Skeletal muscle cell (primary cell): ENCODE results near the gene GATD1.

ENCODE experiments used
- DNase-seq: peaks from one replicate; pipeline ENCODE4 v3.0.0-alpha.2; 2010; ENCODE audit warnings: low read depth
- H3K4me3 ChIP-seq: 2 replicates; pipeline ENCODE4 v1.5.1; 2011; ENCODE audit warnings: low read depth, mild to moderate bottlenecking, control low read depth, low read length, moderate library complexity

GATD1 gene

GRCh38 chr11:786235-787083 is 9.2 kb upstream of the GATD1 start:
- H3K4me3 ChIP-seq, result no peak overlapping the region

GRCh38 chr11:783581-784015 is 6.3 kb upstream of the GATD1 start:
- no peak overlapping the region for H3K4me3 ChIP-seq
- DNase-seq, result peak; percentile 84

More at GRCh38 chr11:786235-787083, 9.2 kb upstream of the GATD1 start:
- DNase-seq, result no peak

GRCh38 chr11:782264-783174 is 5.2 kb upstream of the GATD1 start:
- no peak for DNase-seq
- no peak overlapping the region for H3K4me3 ChIP-seq

DNA sequence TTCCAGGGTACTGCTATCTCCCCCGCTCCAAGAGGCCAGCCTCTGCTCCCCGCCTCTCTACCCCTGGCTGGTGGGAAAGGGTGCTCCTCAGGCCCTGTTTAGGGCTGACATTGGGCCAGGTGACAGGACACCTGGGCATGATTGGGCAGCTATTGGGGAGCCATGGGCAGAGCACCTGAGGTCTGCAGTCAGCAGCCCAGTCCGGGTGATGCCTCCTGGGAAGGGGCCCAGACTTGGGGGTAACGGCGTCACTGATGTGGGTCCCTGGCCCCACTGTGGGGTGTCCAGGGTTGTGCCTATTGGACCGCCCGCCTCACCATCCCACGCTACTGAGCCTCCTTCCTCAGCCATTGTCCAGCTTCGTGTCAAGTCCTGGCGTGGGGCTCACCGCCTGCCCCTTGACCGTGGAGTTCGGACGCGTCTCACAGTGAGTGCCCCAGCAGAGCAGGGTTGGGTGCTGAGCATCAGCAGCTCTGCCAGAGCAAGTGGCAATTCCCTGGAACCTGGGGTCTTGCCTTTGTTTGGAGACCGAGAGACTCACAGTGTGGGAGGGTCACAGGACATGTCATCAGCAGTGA is 2.8 kb upstream of the GATD1 start:
- no peak for DNase-seq

GRCh38 chr11:778976-779954 is 2.0 kb upstream of the GATD1 start:
- no peak overlapping the region for H3K4me3 ChIP-seq

More for the DNA sequence above, 2.8 kb upstream of the GATD1 start:
- no peak overlapping the region for H3K4me3 ChIP-seq

GRCh38 chr11:776561-777287 is 563 bp downstream of the GATD1 start:
- H3K4me3 ChIP-seq, result peak overlapping the region; percentile 92
- DNase-seq, result no peak

More at GRCh38 chr11:778976-779954, 2.0 kb upstream of the GATD1 start:
- no peak for DNase-seq

- H3K4me3 ChIP-seq, result peak overlapping the region; percentile 92
- no peak for DNase-seq
Observed at GRCh38 chr11:776263-776560, 1.1 kb downstream of the GATD1 start.

DNA sequence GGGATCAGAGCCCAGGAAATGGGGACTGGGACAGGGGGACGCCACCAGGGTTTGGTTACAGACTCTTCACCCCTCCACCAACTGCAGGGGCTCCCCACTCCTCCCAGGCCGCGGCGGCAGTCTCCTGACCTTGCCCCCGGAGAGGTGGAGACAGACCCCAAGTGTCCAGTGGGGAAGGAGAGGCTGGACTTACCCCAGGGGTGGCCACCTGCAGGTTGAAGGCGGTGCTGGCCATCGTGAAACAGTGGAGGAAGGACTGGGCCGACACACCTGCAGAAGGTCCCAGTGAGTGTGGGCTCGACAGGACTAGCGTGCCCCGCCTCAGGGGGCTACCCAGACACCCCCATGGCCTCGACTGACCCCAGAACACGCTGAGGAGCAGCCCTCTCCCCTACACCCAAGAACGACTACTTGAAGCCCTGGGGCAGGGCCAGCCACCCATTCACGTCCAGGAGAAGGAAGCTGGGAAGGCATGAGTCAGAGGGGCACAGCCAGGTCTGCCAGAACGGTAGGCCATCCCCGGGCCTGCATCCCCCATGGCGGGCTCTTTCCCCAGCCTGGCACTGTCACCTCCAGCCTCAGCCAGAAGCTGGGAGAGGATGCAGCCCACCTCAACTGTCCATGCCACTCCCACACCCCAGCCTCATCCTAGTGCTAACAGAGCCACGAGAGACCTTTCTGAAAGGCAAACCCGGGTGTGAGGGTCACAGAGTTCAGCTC is 2.3 kb downstream of the GATD1 start:
- no peak for DNase-seq
- H3K4me3 ChIP-seq, result no peak overlapping the region

GRCh38 chr11:773830-774229 is 3.5 kb downstream of the GATD1 start:
- no peak overlapping the region for H3K4me3 ChIP-seq
- DNase-seq, result no peak

GRCh38 chr11:773425-773824 is 3.9 kb downstream of the GATD1 start:
- H3K4me3 ChIP-seq, result no peak overlapping the region
- DNase-seq, result no peak

GRCh38 chr11:772429-773390 is 4.6 kb downstream of the GATD1 start:
- no peak overlapping the region for H3K4me3 ChIP-seq
- no peak for DNase-seq

DNA sequence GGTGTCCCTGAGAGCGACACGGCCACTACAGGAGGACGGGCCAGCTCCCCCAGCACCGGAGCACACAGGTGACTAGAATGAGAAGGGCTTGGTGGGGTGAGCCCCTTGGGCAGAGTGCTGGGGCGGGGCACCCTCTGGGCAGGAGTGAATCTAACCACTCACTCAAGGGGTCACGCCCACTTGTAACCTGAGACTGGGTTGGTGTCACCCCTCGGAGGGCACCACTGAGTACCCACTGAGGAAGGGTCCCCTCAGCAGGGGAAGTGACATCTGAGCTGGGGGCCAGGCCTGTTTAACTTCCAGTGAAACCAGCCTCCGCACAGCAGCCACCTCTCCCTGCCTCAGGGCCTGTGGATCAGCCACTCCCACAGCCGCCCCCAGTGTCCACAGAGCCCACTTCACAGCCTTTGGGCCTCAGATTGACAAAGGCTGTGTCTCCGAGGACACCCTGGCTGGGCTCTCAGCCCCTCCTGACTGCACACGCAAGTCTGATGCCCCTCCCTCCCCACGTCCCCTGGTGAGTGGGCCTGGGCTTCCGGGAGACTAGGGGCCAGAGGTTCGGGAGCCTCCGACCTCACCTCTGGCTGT is 5.6 kb downstream of the GATD1 start:
- no peak overlapping the region for H3K4me3 ChIP-seq
- DNase-seq, result no peak

GRCh38 chr11:770642-771616 is 6.4 kb downstream of the GATD1 start:
- no peak for DNase-seq
- H3K4me3 ChIP-seq, result no peak overlapping the region

GRCh38 chr11:769887-770641 is 7.2 kb downstream of the GATD1 start:
- no peak for DNase-seq
- no peak overlapping the region for H3K4me3 ChIP-seq

GRCh38 chr11:767238-767637 is 10.0 kb downstream of the GATD1 start:
- H3K4me3 ChIP-seq, result no peak overlapping the region
- no peak for DNase-seq
